ENCODE measurements around the gene OTOGL.

OTOGL gene

GRCh38 chr12:80325167-80325959 lies 226.0 kb downstream of the OTOGL start:
- H3K4me3 ChIP-seq (ENCODE audit: low read length) = no peak overlapping the region
- TF ChIP-seq ZNF274 (IDR thresholded peaks at IDR 0.05; ENCODE audit: low read depth, low read length) = no peak

- H3K4me3 ChIP-seq (ENCODE audit: low read length) = no peak overlapping the region
- no peak for TF ChIP-seq ZNF274 (IDR thresholded peaks at IDR 0.05; ENCODE audit: low read depth, low read length)
Observed at GRCh38 chr12:80332827-80333226, 233.5 kb downstream of the OTOGL start.

DNA sequence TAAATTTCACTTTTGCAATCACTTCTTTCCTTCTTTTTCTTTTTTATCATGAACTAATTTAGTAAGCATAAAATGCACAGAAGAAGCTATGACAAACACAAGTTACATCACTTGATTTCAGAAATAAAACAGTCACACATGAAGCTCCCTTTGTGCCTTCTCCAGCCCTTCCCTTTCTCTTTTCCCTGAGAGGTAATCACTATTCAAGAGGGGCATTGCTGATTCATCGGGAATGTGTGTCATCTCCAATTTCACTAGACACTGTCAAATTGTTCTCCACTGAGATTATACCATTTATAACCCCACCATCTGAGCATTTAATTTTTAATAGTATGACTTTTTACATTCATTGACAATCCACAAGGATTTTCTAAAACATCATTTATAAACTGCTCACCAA lies 253.1 kb downstream of the OTOGL start:
- TF ChIP-seq ZNF274 (IDR thresholded peaks at IDR 0.05; ENCODE audit: low read depth, low read length) = no peak

GRCh38 chr12:80353254-80353653 lies 253.9 kb downstream of the OTOGL start:
- TF ChIP-seq ZNF274 (IDR thresholded peaks at IDR 0.05; ENCODE audit: low read depth, low read length) = no peak
- no peak overlapping the region for H3K4me3 ChIP-seq (ENCODE audit: low read length)

More for the DNA sequence above, 253.1 kb downstream of the OTOGL start:
- no peak overlapping the region for H3K4me3 ChIP-seq (ENCODE audit: low read length)

DNA sequence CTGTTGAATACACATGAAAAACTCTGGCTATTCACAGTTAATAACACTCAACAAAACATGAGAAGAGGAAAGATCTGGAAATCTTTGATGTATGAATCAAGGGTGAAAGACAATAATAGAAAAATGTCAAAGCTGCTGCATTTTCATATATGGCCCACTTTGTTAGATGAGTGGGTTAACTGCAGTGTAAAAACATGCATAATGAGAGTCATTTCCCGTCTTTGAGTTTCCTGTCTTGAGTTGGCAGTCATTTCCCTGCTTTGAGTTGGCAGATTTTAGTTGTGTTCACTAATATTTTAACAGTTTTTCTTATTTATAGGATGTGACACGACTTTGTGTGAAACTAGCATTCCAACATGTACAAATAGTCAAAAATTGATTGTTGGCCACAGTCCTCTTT lies 256.8 kb downstream of the OTOGL start:
- TF ChIP-seq ZNF274 (IDR thresholded peaks at IDR 0.05; ENCODE audit: low read depth, low read length) = no peak

DNA sequence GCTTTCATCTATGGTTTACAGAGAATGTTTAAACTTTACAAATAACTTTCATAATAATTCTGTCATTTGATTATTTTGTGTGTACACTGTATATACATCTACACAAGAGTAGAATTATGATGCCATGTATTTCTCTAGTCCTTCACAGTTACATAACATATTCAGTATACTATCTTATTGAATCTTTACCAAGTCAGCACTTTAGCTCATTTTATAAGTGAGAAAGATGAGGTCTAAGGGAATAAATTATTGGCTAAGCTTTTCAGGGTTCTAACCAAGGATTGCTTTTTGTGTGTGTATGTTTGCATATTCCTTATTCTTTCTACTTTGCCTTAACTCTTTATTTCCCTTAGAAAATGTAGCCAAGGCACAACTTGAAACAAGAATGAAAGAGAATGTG lies 260.4 kb downstream of the OTOGL start:
- no peak for TF ChIP-seq ZNF274 (IDR thresholded peaks at IDR 0.05; ENCODE audit: low read depth, low read length)
- H3K4me3 ChIP-seq (ENCODE audit: low read length) = no peak overlapping the region

More for the DNA sequence above, 256.8 kb downstream of the OTOGL start:
- H3K4me3 ChIP-seq (ENCODE audit: low read length) = no peak overlapping the region

DNA sequence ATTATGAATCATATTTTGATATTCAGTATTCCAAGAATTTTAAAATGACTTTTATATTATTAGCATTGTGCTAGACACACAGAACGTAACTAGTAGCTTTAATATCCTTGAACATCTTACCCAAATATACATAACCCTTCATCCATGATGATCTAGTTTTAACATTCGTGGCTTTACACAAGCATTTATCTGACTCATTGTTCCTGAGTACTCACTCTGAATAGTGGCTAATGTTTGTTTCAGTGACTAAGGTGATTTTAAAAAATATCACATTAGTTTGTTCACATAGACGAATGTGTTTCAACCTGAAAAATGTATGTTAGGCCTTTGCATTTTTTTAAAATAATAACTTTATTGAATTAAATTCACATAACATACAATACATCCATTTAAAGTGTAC lies 264.7 kb downstream of the OTOGL start:
- H3K4me3 ChIP-seq (ENCODE audit: low read length) = no peak overlapping the region
- no peak for TF ChIP-seq ZNF274 (IDR thresholded peaks at IDR 0.05; ENCODE audit: low read depth, low read length)

- H3K4me3 ChIP-seq (ENCODE audit: low read length) = no peak overlapping the region
- TF ChIP-seq ZNF274 (IDR thresholded peaks at IDR 0.05; ENCODE audit: low read depth, low read length) = no peak
Observed at GRCh38 chr12:80373666-80374065, 274.3 kb downstream of the OTOGL start.

- H3K4me3 ChIP-seq (ENCODE audit: low read length) = no peak overlapping the region
- no peak for TF ChIP-seq ZNF274 (IDR thresholded peaks at IDR 0.05; ENCODE audit: low read depth, low read length)
Observed at GRCh38 chr12:80374615-80375014, 275.3 kb downstream of the OTOGL start.

DNA sequence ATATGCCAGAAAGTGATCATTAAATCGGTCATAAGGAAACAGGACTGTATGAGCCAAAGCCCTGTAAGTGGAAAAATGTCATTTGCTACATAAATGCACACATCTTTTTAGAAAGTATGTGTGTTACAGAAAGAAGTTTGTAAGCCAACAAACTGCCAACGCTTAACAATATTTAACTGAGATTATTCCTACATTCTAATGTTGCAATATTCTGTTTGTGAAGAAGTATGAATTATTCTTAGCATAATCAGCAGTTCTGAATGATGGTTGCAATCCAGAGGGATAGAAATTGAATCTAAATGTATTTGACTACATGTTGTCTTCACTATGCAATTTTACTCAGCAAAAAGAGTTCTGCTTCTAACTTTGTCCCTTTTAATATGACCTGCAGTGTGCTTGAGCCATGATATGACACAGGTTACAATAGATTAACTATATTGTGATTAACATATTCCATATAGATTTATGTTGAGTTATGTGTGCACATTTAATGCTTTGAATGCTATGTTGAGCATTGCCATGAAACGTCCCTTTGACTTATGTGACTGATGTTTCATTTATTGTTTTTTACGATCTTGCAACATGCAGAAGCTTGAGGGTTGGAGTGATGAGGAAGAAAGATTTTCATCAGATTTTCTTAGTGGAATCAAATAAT lies 277.9 kb downstream of the OTOGL start:
- no peak for TF ChIP-seq ZNF274 (IDR thresholded peaks at IDR 0.05; ENCODE audit: low read depth, low read length)

DNA sequence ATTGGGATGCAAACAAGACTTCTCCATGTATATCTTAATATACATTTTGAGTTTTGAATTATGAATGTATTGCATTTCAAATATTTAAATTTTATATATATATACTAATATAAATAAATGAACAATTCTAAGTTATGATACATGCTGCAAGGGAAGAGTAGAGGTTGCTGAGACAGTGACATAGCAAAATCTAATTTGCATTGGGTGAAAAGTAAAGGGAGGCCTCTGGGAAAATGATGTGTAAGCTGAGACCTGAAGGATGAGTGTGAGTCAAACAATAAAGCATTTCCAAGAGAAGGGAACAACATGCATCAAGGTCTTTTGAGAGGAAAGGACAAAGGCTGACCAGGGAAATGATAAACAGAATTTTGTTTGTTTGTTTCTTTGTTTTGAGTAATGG lies 281.8 kb downstream of the OTOGL start:
- no peak overlapping the region for H3K4me3 ChIP-seq (ENCODE audit: low read length)
- TF ChIP-seq ZNF274 (IDR thresholded peaks at IDR 0.05; ENCODE audit: low read depth, low read length) = no peak

More for the DNA sequence above, 277.9 kb downstream of the OTOGL start:
- no peak overlapping the region for H3K4me3 ChIP-seq (ENCODE audit: low read length)

- TF ChIP-seq ZNF274 (IDR thresholded peaks at IDR 0.05; ENCODE audit: low read depth, low read length) = no peak
- H3K4me3 ChIP-seq (ENCODE audit: low read length) = no peak overlapping the region
Observed at GRCh38 chr12:80382254-80382653, 282.9 kb downstream of the OTOGL start.

- TF ChIP-seq ZNF274 (IDR thresholded peaks at IDR 0.05; ENCODE audit: low read depth, low read length) = no peak
- H3K4me3 ChIP-seq (ENCODE audit: low read length) = peak overlapping the region; percentile 6; the same call in 1 of the 2 replicates
Observed at GRCh38 chr12:80400571-80400991, 301.2 kb downstream of the OTOGL start.

DNA sequence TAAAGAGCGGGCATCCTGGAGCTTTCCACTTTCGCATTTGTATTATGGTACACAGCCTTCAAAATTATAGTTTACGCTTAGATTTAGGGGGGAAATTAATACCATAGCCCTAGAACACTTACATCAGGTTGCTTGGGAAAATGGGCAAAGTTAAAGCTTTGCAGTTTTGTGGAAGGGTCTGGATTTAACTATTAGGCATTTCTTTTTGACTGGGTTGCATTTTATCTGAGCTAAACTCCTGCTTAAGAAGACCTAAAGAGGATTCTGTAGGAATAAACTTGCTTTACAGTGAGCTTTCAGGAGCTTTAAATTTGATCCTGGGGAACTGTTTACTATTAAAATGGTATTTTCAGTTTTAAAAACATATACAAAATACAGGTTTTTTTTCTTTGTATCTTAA lies 301.9 kb downstream of the OTOGL start:
- TF ChIP-seq ZNF274 (IDR thresholded peaks at IDR 0.05; ENCODE audit: low read depth, low read length) = no peak
- H3K4me3 ChIP-seq (ENCODE audit: low read length) = no peak overlapping the region

DNA sequence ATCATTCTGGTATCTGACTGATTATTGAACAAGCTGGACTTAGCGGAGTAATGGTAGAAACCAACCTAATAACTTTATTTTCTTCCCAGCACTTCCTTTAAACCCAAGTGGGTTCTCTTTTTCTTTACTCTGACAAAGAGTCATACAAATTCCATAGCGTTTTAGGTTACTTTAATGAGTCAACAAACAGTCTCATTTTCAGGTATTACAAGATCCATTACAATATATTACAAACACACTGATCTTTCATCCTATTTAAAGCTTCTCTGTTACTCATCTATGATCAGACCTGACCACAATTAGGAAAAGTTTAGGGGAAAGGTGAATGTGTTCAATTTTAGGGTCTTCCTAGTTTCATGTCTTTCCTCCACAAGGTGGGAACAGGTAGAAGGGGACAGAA lies 305.3 kb downstream of the OTOGL start:
- no peak for TF ChIP-seq ZNF274 (IDR thresholded peaks at IDR 0.05; ENCODE audit: low read depth, low read length)

More for the DNA sequence above, 305.3 kb downstream of the OTOGL start:
- no peak overlapping the region for H3K4me3 ChIP-seq (ENCODE audit: low read length)
